Naive thymus-derived CD8-positive, alpha-beta T cell (primary cell): Measurements from ENCODE around the gene OBP2B. TPM values are rescaled to one million over a fixed set of nuclear protein-coding genes. Genes with fewer than 3 reads are reported as not detected.
"Not testable (repeated sequence)": the region's sequence is repeated elsewhere in the genome, so short reads cannot be mapped to it uniquely, and the experiment has no call there.

ENCODE experiments used
- ATAC-seq, 2 donors: fragments of 150-1000 bp; cut with Tn5 transposase in 1 of 2; sonication (Bioruptor Pico), chemical (Tn5 transposase) in 1 of 2; 1 replicate in 1 of 2; 2 replicates in 1 of 2; pipeline ENCODE4 v1.10.0; 2021; ENCODE audit warnings: mild to moderate bottlenecking in 2 of 2, moderate library complexity in 2 of 2
- POLR2A ChIA-PET: fragments of 350-600 bp; sonication (Branson Sonifier 250); formaldehyde crosslinking; loops from one replicate; lab custom pipeline; 2021; ENCODE audit warnings: antibody characterized with exemption; lab: Charles Lee
- DNase-seq, 10 donors: peaks; one replicate each; pipeline versions ENCODE4 v3.0.0 to v3.0.0-alpha.2; 2020 to 2022
- H3K27ac Mint-ChIP-seq, 10 donors: one replicate each; pipeline ENCODE4 v1.8.0; 2020 to 2022; ENCODE audit warnings: mild to moderate bottlenecking in 10 of 10, mixed read lengths in 10 of 10, moderate library complexity in 4 of 10, inconsistent platforms in 1 of 10
- H3K27me3 Mint-ChIP-seq, 5 donors: one replicate each; pipeline ENCODE4 v1.8.0; 2021 to 2022; ENCODE audit warnings: mixed read lengths in 5 of 5
- H3K36me3 Mint-ChIP-seq, 3 donors: one replicate each; pipeline ENCODE4 v1.8.0; 2020 to 2022; ENCODE audit warnings: mixed read lengths in 3 of 3, mild to moderate bottlenecking in 2 of 3, inconsistent platforms in 1 of 3
- H3K4me1 Mint-ChIP-seq, 4 donors: one replicate each; pipeline ENCODE4 v1.8.0; 2021 to 2022; ENCODE audit warnings: mixed read lengths in 4 of 4
- H3K4me3 Mint-ChIP-seq, 10 donors: one replicate each; pipeline ENCODE4 v1.8.0; 2020 to 2022; ENCODE audit warnings: mild to moderate bottlenecking in 10 of 10, mixed read lengths in 10 of 10, moderate library complexity in 6 of 10, inconsistent platforms in 1 of 10
- H3K9me3 Mint-ChIP-seq, 9 donors: one replicate each; pipeline ENCODE4 v1.8.0; 2020 to 2022; ENCODE audit warnings: mixed read lengths in 9 of 9, mild to moderate bottlenecking in 3 of 9, inconsistent platforms in 1 of 9, moderate library complexity in 1 of 9
- polyA plus RNA-seq, 3 donors: library from polyadenylated mRNA; unstranded; fragments of 300-500 nt; fragmentation: Illumina TruSeq; gene quantifications; one replicate each; pipeline ENCODE4 v1.2.3, GENCODE V29; 2021
- total RNA-seq, 8 experiments: library from RNA in 2 of 8; stranded (reverse) in 2 of 8; gene quantifications; one replicate each; pipeline ENCODE4 v1.2.3 and lab custom pipeline; 2021 to 2026

OBP2B gene
- total and polyA plus RNA-seq, 5 experiments from 2014 or later, result not detected

GRCh38 chr9:133226219-133227171, 17.4 kb upstream of the OBP2B start:
- Mint-ChIP-seq H3K4me1 (no peaks in the 10 kb centered on the region), H3K36me3 (no peaks in the 10 kb centered on the region), H3K27me3 (peaks cover 4 to 21% (median 10%) of the 10 kb centered on the region in 5 donors), H3K9me3 (no peaks in the 10 kb centered on the region), H3K27ac (no peak overlapping the region), H3K4me3 (no peak overlapping the region)
- POLR2A ChIA-PET, result no interaction called here
- no peak for ATAC-seq
- no peak for DNase-seq

GRCh38 chr9:133225171-133226011, 16.3 kb upstream of the OBP2B start:
- Mint-ChIP-seq H3K9me3 (peaks cover 0 to 2% (median 0%) of the 10 kb centered on the region in 9 donors), H3K27ac (peak overlapping the region in 1 of 10 donors; percentile 49), H3K27me3 (peaks cover 10 to 32% (median 18%) of the 10 kb centered on the region in 5 donors), H3K4me3 (no peak overlapping the region), H3K36me3 (no peaks in the 10 kb centered on the region), H3K4me1 (peaks cover 0 to 1% (median 0%) of the 10 kb centered on the region in 4 donors)
- no peak for DNase-seq
- no peak for ATAC-seq
- POLR2A ChIA-PET, result no interaction called here

DNA sequence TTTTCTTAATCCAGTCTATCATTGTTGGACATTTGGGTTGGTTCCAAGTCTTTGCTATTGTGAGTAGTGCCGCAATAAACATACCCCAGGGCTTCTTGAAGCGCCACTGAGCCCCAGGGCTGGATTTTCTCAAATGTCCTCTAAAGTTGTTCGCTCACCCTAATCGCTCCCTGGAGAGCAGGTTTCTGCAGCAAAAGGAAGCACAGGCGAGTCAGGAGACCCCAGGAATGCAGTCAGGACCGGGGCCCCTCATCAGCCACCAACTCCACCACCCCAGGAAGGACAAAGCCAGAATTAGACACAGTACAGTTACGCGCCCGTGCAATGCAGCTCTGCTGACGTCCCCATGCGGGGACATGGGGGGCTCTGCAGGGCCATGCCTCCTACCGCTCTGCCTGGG, 15.7 kb upstream of the OBP2B start:
- POLR2A ChIA-PET, result no interaction called here
- Mint-ChIP-seq H3K27me3 (peaks cover 12 to 36% (median 23%) of the 10 kb centered on the region in 5 donors), H3K27ac (no peak overlapping the region), H3K4me3 (no peak overlapping the region), H3K36me3 (no peaks in the 10 kb centered on the region), H3K4me1 (peaks cover 0 to 1% (median 0%) of the 10 kb centered on the region in 4 donors), H3K9me3 (peaks cover 0 to 2% (median 0%) of the 10 kb centered on the region in 9 donors)
- DNase-seq (no peak), ATAC-seq (no peak)

DNA sequence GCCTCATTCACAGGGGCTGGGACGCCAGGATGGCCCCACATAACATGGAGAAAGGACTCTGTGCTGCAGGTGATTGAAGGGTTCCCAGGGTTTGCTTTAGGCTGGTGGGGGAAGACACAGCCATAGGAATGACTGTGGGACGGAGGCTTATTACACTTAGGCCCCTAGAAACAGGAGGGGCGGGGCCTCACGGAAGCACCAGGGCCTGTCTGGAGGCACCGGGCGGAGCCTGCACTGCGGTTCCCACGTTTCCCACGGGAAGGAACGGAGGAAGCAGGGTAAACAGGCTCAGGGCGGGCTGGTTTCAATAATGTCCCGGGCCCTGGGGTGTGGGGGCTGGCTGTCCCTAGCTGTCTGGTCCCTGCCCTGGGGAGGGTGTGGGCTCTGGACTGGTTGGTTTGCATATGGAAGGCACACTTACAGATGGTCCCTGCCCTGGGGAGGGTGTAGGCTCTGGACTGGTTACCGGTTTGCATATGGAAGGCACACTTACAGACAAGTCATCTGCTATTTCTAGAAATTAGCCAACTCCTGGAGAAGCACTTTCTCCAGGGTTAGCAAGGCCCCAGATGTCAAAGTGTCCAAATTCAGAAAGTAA, 14.2 kb upstream of the OBP2B start:
- not testable (repeated sequence) for H3K4me3 Mint-ChIP-seq, H3K9me3 Mint-ChIP-seq, DNase-seq, H3K36me3 Mint-ChIP-seq, H3K4me1 Mint-ChIP-seq, ATAC-seq
- POLR2A ChIA-PET, result interaction anchor here (0.9 kb wide), 1 partner anchor 15 kb away, joined by 3 read pairs; no protein-coding TSS in a partner anchor
- Mint-ChIP-seq H3K27ac (peak overlapping the region in 1 of 10 donors; percentile 4), H3K27me3 (peaks cover 21 to 45% (median 35%) of the 10 kb centered on the region in 5 donors)

DNA sequence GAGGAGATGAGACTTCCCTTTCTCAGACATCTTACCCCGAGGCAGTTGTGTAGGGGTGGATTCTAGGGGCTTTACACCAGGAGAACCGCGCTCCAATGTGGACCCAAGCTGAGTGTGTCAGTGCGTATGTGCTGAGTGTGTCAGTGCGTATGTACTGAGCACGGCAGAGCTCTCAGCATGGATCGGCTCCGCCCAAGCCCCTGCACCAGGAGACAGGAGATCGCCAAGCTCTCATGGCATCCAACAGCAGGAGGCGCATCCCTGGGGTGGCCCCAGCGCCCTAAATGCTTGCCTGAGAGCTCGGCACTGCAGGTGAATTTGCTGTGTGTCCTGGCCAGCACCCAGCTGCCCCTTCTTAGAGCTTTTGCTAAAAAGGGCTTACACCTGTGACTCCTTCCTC, 12.9 kb upstream of the OBP2B start:
- ATAC-seq, H3K36me3 Mint-ChIP-seq, H3K9me3 Mint-ChIP-seq, H3K27ac Mint-ChIP-seq, DNase-seq, H3K4me3 Mint-ChIP-seq, POLR2A ChIA-PET, H3K4me1 Mint-ChIP-seq: not testable (repeated sequence)
- H3K27me3 Mint-ChIP-seq, result peaks cover 26 to 51% (median 46%) of the 10 kb centered on the region in 5 donors

DNA sequence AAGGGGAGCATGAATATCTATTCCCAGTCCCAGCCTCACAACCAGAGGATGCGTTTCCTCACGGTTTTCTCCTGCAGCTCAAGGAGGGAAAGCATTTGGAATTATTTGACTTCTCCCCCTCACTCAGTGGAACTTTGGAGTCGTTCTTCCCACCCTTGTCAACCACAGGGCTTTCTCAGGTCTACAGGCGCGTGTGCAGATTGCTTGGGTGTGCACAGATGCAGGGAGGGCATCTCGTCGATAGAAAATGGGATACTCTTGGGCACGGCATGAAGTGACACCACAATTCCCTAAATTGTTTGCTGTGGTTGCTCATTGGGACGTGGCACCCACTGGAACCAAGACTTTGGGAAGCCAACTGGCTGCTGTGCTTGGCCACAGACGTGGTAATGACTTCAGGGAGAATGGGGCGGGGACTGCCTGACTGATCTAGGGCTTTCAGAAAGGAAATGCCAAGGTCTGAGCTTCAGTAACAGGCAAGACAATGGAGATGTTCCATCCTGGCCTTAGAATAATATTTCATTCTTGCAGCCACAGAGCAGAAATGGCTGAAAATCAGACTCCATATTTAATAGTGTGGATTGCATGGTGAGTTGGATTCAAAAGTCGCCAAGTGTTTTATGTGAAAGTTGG, 12.2 kb upstream of the OBP2B start:
- no peak for DNase-seq
- ATAC-seq, result no peak

DNA sequence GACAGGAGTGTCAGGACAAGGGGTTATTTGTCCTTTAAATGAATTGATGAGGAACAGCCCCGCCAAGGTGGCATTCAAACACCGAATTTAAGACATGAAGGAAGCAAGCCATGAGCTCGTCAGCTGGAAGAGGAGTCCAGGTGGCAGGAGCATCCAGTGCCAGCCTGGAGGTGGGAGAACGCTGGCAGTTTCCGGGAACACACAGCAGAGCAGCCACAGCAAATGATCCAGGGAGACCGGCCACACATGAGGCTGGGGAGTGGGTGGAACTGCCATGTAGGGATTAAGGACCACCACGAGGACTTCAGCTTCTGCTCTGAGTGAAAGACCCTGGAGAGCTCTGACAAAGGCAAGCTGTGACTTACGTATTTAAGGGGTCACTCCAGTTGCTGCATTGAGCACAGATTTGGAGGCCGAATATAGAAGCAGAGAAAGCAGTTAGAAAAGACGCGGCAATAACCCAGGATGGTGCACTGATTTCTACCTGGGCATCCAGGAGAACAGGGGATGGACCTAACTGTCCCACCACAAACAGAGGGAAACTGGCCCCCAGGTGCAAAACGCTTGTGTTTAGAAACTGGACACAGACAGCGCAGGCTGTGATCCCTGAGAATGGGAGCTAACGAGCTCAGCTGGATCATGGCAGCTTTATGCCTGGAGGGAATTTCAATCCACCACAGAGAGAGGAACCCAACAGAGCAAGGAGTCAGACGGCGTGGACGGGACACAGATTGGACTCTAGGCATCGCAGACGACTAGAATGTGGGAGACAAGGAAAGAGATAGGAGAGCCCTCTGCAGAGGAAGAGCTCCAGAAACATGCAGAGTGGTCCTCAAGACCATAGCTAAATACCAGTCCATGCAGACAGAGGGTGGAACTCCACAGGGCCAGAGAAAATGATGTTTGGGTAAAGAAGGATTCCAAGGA, 9.3 kb upstream of the OBP2B start:
- ATAC-seq, H3K36me3 Mint-ChIP-seq, DNase-seq, POLR2A ChIA-PET, H3K27ac Mint-ChIP-seq, H3K4me3 Mint-ChIP-seq, H3K4me1 Mint-ChIP-seq: not testable (repeated sequence)
- peaks cover 38 to 70% (median 47%) of the 10 kb centered on the region in 5 donors for H3K27me3 Mint-ChIP-seq
- H3K9me3 Mint-ChIP-seq, result peaks cover 0 to 16% (median 0%) of the 10 kb centered on the region in 9 donors

More for the DNA sequence above, 12.2 kb upstream of the OBP2B start:
- Mint-ChIP-seq H3K27ac (no peak overlapping the region), H3K4me1 (peaks cover 0 to 1% (median 0%) of the 10 kb centered on the region in 4 donors), H3K36me3 (no peaks in the 10 kb centered on the region), H3K27me3 (peaks cover 26 to 52% (median 46%) of the 10 kb centered on the region in 5 donors), H3K4me3 (no peak overlapping the region), H3K9me3 (peaks cover 0 to 2% (median 0%) of the 10 kb centered on the region in 9 donors)
- POLR2A ChIA-PET, result no interaction called here

GRCh38 chr9:133217333-133217988, 8.4 kb upstream of the OBP2B start:
- H3K4me3 Mint-ChIP-seq, H3K4me1 Mint-ChIP-seq, DNase-seq, H3K36me3 Mint-ChIP-seq, POLR2A ChIA-PET, ATAC-seq: not testable (repeated sequence)
- H3K9me3 Mint-ChIP-seq, result peaks cover 0 to 16% (median 0%) of the 10 kb centered on the region in 9 donors
- H3K27ac Mint-ChIP-seq, result peak overlapping the region in 1 of 10 donors; percentile 78
- H3K27me3 Mint-ChIP-seq, result peaks cover 34 to 71% (median 46%) of the 10 kb centered on the region in 5 donors

GRCh38 chr9:133214276-133214675, 5.2 kb upstream of the OBP2B start:
- ATAC-seq, DNase-seq, H3K4me3 Mint-ChIP-seq, H3K4me1 Mint-ChIP-seq, H3K36me3 Mint-ChIP-seq, POLR2A ChIA-PET: not testable (repeated sequence)
- Mint-ChIP-seq H3K27ac (peak overlapping the region in 1 of 10 donors; percentile 38), H3K9me3 (peaks cover 0 to 16% (median 0%) of the 10 kb centered on the region in 9 donors), H3K27me3 (peaks cover 27 to 81% (median 46%) of the 10 kb centered on the region in 5 donors)

GRCh38 chr9:133210609-133211008, 1.6 kb upstream of the OBP2B start:
- Mint-ChIP-seq H3K4me1 (no peaks in the 10 kb centered on the region), H3K36me3 (peaks cover 0 to 8% (median 3%) of the 10 kb centered on the region in 3 donors), H3K4me3 (no peak overlapping the region), H3K27ac (no peak overlapping the region), H3K9me3 (peaks cover 0 to 16% (median 0%) of the 10 kb centered on the region in 9 donors), H3K27me3 (peaks cover 15 to 55% (median 36%) of the 10 kb centered on the region in 5 donors)
- POLR2A ChIA-PET, result no interaction called here
- ATAC-seq, result no peak
- no peak for DNase-seq

- Mint-ChIP-seq H3K27me3 (peaks cover 13 to 50% (median 33%) of the 10 kb centered on the region in 5 donors), H3K9me3 (peaks cover 0 to 13% (median 0%) of the 10 kb centered on the region in 9 donors), H3K36me3 (peaks cover 0 to 8% (median 3%) of the 10 kb centered on the region in 3 donors), H3K4me1 (no peaks in the 10 kb centered on the region), H3K27ac (no peak overlapping the region), H3K4me3 (no peak overlapping the region)
- DNase-seq (no peak), ATAC-seq (no peak)
- POLR2A ChIA-PET, result no interaction called here
These were observed 1.1 kb upstream of the OBP2B start for GRCh38 chr9:133210202-133210532.
